HepG2 (cell line): ENCODE data around the gene IGFL1.

Source experiments
- DMAP1 ChIP-seq: IDR thresholded peaks from 2 replicates; pipeline ENCODE4 v1.6.1; 2016
- FOXK2 ChIP-seq: fragments of 450-650 bp; IDR thresholded peaks from 2 replicates; pipeline ENCODE4 v1.6.1; 2016
- HNF4A ChIP-seq: sonication (generic); formaldehyde crosslinking; IDR thresholded peaks from 2 replicates; pipeline ENCODE4 v1.4.0; 2020; ENCODE audit warnings: missing genetic modification reagents
- MXI1 ChIP-seq: IDR thresholded peaks from 3 replicates; pipeline ENCODE4 v1.6.1; 2012; ENCODE audit warnings: low read depth, low read length, inconsistent platforms, borderline replicate concordance
- NFYB ChIP-seq: sonication (generic); formaldehyde crosslinking; IDR thresholded peaks from 2 replicates; pipeline ENCODE4 v1.4.0; 2020; ENCODE audit warnings: missing genetic modification reagents
- POLR2AphosphoS5 ChIP-seq: IDR thresholded peaks from 2 replicates; pipeline ENCODE4 v1.6.1; 2012; ENCODE audit warnings: low read depth, low read length
- RXRA ChIP-seq: sonication (generic); formaldehyde crosslinking; IDR thresholded peaks from 2 replicates; pipeline ENCODE4 v1.5.1; 2020; ENCODE audit warnings: missing genetic modification reagents
- TBP ChIP-seq: sonication (generic); formaldehyde crosslinking; IDR thresholded peaks from 2 replicates; pipeline ENCODE4 v1.5.0; 2020; ENCODE audit warnings: missing genetic modification reagents
- ZNF496 ChIP-seq: sonication (generic); formaldehyde crosslinking; IDR thresholded peaks from 2 replicates; pipeline ENCODE4 v1.8.1; 2023; ENCODE audit warnings: mild to moderate bottlenecking, moderate library complexity, missing genetic modification reagents; ENCODE audit not compliant: insufficient replicate concordance
- TF ChIP-seq, protein P1 (sequence below): IDR thresholded peaks from 2 replicates; pipeline ENCODE4 v1.6.1; 2016; ENCODE audit warnings: low read depth, control low read depth
- TF ChIP-seq, protein P2 (sequence below): sonication (generic); formaldehyde crosslinking; IDR thresholded peaks from 2 replicates; pipeline ENCODE4 v1.4.0; 2020; ENCODE audit warnings: missing genetic modification reagents
- TF ChIP-seq, protein P3 (sequence below): sonication (generic); formaldehyde crosslinking; IDR thresholded peaks from 2 replicates; pipeline ENCODE4 v1.5.0; 2020; ENCODE audit warnings: mild to moderate bottlenecking, missing genetic modification reagents, moderate library complexity
- TF ChIP-seq, protein P4 (sequence below): sonication (generic); formaldehyde crosslinking; IDR thresholded peaks from 2 replicates; pipeline ENCODE4 v1.5.0; 2020; ENCODE audit warnings: mild to moderate bottlenecking, low read depth, missing genetic modification reagents, borderline replicate concordance

DNA sequence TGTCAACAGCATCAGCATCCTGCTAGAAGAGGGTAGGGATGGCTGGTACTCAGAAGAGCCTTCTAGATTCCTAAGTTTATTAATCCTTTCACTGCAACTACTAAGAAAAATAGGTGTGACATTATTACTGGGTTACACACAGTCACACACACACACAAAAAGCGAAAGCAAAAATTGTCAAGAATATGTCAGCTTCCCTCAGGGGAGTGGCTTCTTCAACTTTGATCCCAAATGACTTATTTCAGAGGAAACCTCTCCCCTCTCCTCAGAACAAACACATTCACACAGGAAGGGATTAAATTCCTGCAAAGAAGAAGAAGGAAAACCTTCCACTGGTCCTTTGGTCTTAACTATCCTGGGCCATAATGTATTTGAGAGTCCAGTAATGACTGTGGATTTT is 20.1 kb upstream of the IGFL1 start:
- TF ChIP-seq, protein P1, sequence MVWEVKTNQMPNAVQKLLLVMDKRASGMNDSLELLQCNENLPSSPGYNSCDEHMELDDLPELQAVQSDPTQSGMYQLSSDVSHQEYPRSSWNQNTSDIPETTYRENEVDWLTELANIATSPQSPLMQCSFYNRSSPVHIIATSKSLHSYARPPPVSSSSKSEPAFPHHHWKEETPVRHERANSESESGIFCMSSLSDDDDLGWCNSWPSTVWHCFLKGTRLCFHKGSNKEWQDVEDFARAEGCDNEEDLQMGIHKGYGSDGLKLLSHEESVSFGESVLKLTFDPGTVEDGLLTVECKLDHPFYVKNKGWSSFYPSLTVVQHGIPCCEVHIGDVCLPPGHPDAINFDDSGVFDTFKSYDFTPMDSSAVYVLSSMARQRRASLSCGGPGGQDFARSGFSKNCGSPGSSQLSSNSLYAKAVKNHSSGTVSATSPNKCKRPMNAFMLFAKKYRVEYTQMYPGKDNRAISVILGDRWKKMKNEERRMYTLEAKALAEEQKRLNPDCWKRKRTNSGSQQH = no peak
- TF ChIP-seq, protein P2, sequence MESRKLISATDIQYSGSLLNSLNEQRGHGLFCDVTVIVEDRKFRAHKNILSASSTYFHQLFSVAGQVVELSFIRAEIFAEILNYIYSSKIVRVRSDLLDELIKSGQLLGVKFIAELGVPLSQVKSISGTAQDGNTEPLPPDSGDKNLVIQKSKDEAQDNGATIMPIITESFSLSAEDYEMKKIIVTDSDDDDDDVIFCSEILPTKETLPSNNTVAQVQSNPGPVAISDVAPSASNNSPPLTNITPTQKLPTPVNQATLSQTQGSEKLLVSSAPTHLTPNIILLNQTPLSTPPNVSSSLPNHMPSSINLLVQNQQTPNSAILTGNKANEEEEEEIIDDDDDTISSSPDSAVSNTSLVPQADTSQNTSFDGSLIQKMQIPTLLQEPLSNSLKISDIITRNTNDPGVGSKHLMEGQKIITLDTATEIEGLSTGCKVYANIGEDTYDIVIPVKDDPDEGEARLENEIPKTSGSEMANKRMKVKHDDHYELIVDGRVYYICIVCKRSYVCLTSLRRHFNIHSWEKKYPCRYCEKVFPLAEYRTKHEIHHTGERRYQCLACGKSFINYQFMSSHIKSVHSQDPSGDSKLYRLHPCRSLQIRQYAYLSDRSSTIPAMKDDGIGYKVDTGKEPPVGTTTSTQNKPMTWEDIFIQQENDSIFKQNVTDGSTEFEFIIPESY (CRISPR knock-in tag) = no peak
- no peak for TF ChIP-seq FOXK2
- TF ChIP-seq DMAP1 (CRISPR knock-in tag) = no peak
- TF ChIP-seq HNF4A (CRISPR knock-in tag) = no peak
- TF ChIP-seq, protein P3, sequence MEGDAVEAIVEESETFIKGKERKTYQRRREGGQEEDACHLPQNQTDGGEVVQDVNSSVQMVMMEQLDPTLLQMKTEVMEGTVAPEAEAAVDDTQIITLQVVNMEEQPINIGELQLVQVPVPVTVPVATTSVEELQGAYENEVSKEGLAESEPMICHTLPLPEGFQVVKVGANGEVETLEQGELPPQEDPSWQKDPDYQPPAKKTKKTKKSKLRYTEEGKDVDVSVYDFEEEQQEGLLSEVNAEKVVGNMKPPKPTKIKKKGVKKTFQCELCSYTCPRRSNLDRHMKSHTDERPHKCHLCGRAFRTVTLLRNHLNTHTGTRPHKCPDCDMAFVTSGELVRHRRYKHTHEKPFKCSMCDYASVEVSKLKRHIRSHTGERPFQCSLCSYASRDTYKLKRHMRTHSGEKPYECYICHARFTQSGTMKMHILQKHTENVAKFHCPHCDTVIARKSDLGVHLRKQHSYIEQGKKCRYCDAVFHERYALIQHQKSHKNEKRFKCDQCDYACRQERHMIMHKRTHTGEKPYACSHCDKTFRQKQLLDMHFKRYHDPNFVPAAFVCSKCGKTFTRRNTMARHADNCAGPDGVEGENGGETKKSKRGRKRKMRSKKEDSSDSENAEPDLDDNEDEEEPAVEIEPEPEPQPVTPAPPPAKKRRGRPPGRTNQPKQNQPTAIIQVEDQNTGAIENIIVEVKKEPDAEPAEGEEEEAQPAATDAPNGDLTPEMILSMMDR (CRISPR knock-in tag) = no peak
- TF ChIP-seq NFYB = no peak
- no peak for TF ChIP-seq MXI1
- TF ChIP-seq POLR2AphosphoS5 = no peak
- TF ChIP-seq, protein P4, sequence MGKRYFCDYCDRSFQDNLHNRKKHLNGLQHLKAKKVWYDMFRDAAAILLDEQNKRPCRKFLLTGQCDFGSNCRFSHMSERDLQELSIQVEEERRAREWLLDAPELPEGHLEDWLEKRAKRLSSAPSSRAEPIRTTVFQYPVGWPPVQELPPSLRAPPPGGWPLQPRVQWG (CRISPR knock-in tag) = no peak
- no peak for TF ChIP-seq ZNF496 (CRISPR knock-in tag)
- no peak for TF ChIP-seq RXRA (CRISPR knock-in tag)
- no peak for TF ChIP-seq TBP (CRISPR knock-in tag)
